Pancreas (tissue), 10 donors: ENCODE data around the gene FAM240B. TPM values are rescaled to one million over a fixed set of nuclear protein-coding genes. Genes with fewer than 3 reads are reported as not detected.

Experiments
- ATAC-seq, 4 donors: fragments of 200-7000 bp; cut with Tn5 transposase; one replicate each; pipeline versions ENCODE4 v1.8.0 to v1.9.1; 2020; ENCODE audit warnings: mild to moderate bottlenecking in 4 of 4, moderate library complexity in 4 of 4
- DNase-seq, 6 donors: peaks; one replicate each; pipeline ENCODE4 v3.0.0-alpha.2; 2020
- FAIRE-seq: peaks from 2 replicates; lab custom pipeline; 2012; peaks lifted over from hg19 to GRCh38; lab: Jason Lieb, UNC
- H3K27ac ChIP-seq, 4 donors: fragments of 200-600 bp; sonication (generic); 1 replicate in 3 of 4; 2 replicates in 1 of 4; pipeline versions ENCODE4 v1.5.0 to v1.8.0; 2020
- H3K27me3 ChIP-seq, 4 donors: fragments of 200-600 bp; one replicate each; pipeline ENCODE4 v1.8.0; 2021
- H3K36me3 ChIP-seq, 3 donors: fragments of 200-600 bp; sonication (generic) in 1 of 3; one replicate each; pipeline versions ENCODE4 v1.5.0 to v1.8.0; 2020 to 2021
- H3K4me1 ChIP-seq, 3 donors: fragments of 200-600 bp; one replicate each; pipeline ENCODE4 v1.8.0; 2021
- H3K4me3 ChIP-seq, 4 donors: fragments of 200-600 bp; sonication (generic) in 2 of 4; one replicate each; pipeline versions ENCODE4 v1.5.0 to v1.8.0; 2020 to 2021
- H3K9me3 ChIP-seq, 4 donors: fragments of 200-600 bp; one replicate each; pipeline ENCODE4 v1.8.0; 2021
- CTCF ChIP-seq, 4 donors: fragments of 200-600 bp; sonication (generic) in 3 of 4; IDR thresholded peaks; one replicate each; pipeline versions ENCODE4 v1.5.0 to v1.8.0; 2021; ENCODE audit warnings: antibody characterized with exemption in 4 of 4
- WGBS, 2 donors: extraction: QIAGEN DNeasy Blood & Tissue Kit; methylation state at CpG; one replicate each; pipeline ENCODE4 v1.1.7; 2013; 5-methylcytosine and 5-hydroxymethylcytosine counted together
- intact Hi-C, 3 donors: fragments of 100-400 bp; cut with DNase I; formaldehyde crosslinking; loops; one replicate each; pipeline versions ENCODE4 v1.11.1 to v1.14.2; 2022
- polyA plus RNA-seq, 2 donors: library from polyadenylated mRNA; stranded (reverse); fragments of 200-250 nt; gene quantifications; one replicate each; pipeline ENCODE4 v1.2.3, GENCODE V29; 2013
- total RNA-seq, 6 donors: library from RNA; stranded (reverse); fragmentation: NEBNext Ultra II Directional in 4 of 6; extraction: Animal tissue kit (Norgen Biotek cat#: 25700) in 4 of 6; gene quantifications; one replicate each; pipeline versions ENCODE4 v1.2.1 to v1.2.4, GENCODE V29; 2021 to 2023
- donor health status: healthy with polysubstance abuse.
- donor health status: DM: no; HTN: no; CAD: no; lungs with moderate emphysema.
- donor health status: DM: no; HTN: no; CAD: no.
- donor health status: control.
- donor health status: control.
- donor health status: Bipolar disorder and iron deficiency.
- donor health status: DM: yes; HTN: yes; CAD: no.
- donor health status: DM: no; HTN: no; CAD: no.
- donor health status: DM: no; HTN: no; CAD: no.
- donor health status: DM: yes; HTN: yes; CAD: no.

FAM240B gene
- total and polyA plus RNA-seq, 8 donors = not detected

GRCh38 chr9:38670542-38671371 is 49.2 kb downstream of the FAM240B start:
- no peak for TF ChIP-seq CTCF (IDR thresholded peaks at IDR 0.05)
- H3K4me1 ChIP-seq = no peaks in the 10 kb centered on the region
- H3K9me3 ChIP-seq = no peaks in the 10 kb centered on the region
- ATAC-seq (no peak), FAIRE-seq (no peak), DNase-seq (no peak)
- no peaks in the 10 kb centered on the region for H3K27me3 ChIP-seq
- H3K27ac ChIP-seq = no peak overlapping the region
- no peak overlapping the region for H3K4me3 ChIP-seq
- intact Hi-C loops = no loop called here
- 75 to 79% methylated on average over 5 of the region's 5 CpGs for WGBS, 2 donors
- no peaks in the 10 kb centered on the region for H3K36me3 ChIP-seq

GRCh38 chr9:38668791-38669466 is 51.0 kb downstream of the FAM240B start:
- ATAC-seq (no peak), DNase-seq (no peak), FAIRE-seq (no peak)
- no peaks in the 10 kb centered on the region for H3K27me3 ChIP-seq
- no peaks in the 10 kb centered on the region for H3K4me1 ChIP-seq
- no peaks in the 10 kb centered on the region for H3K9me3 ChIP-seq
- intact Hi-C loops = no loop called here
- no peaks in the 10 kb centered on the region for H3K36me3 ChIP-seq
- no peak overlapping the region for H3K4me3 ChIP-seq
- no peak for TF ChIP-seq CTCF (IDR thresholded peaks at IDR 0.05)
- WGBS, 2 donors = 74 to 78% methylated on average over 10 of the region's 10 CpGs
- H3K27ac ChIP-seq = no peak overlapping the region

- WGBS, 2 donors = 51 to 55% methylated on average over 8 of the region's 8 CpGs
- Histone ChIP-seq H3K27me3 (no peaks in the 10 kb centered on the region), H3K36me3 (no peaks in the 10 kb centered on the region), H3K27ac (no peak overlapping the region), H3K4me1 (no peaks in the 10 kb centered on the region), H3K9me3 (no peaks in the 10 kb centered on the region), H3K4me3 (no peak overlapping the region)
- ATAC-seq = no peak
- FAIRE-seq = no peak
- intact Hi-C loops = no loop called here
- no peak for DNase-seq
- no peak for TF ChIP-seq CTCF (IDR thresholded peaks at IDR 0.05)
Measured at GRCh38 chr9:38662763-38663593, 57.0 kb downstream of the FAM240B start.

GRCh38 chr9:38659538-38659937 is 60.4 kb downstream of the FAM240B start:
- intact Hi-C loops = no loop called here

More at GRCh38 chr9:38659538-38659937, 60.4 kb downstream of the FAM240B start:
- Histone ChIP-seq H3K9me3 (no peaks in the 10 kb centered on the region), H3K4me3 (no peak overlapping the region), H3K27ac (no peak overlapping the region), H3K4me1 (no peaks in the 10 kb centered on the region), H3K36me3 (no peaks in the 10 kb centered on the region), H3K27me3 (no peaks in the 10 kb centered on the region)
- 75 to 89% methylated on average over 7 of the region's 7 CpGs for WGBS, 2 donors
- no peak for DNase-seq
- no peak for ATAC-seq
- FAIRE-seq = no peak
- TF ChIP-seq CTCF (IDR thresholded peaks at IDR 0.05) = no peak
